NCI-H187 (cell line): Measurements from ENCODE around the gene MRPL17.
"Not testable (repeated sequence)": the region's sequence is repeated elsewhere in the genome, so short reads cannot be mapped to it uniquely, and the experiment has no call there.

ENCODE experiments used
- DNase-seq, 2 experiments: peaks; one replicate each; lab custom pipeline; 2025; lab: John Stamatoyannopoulos, UW

The MRPL17 gene

DNA sequence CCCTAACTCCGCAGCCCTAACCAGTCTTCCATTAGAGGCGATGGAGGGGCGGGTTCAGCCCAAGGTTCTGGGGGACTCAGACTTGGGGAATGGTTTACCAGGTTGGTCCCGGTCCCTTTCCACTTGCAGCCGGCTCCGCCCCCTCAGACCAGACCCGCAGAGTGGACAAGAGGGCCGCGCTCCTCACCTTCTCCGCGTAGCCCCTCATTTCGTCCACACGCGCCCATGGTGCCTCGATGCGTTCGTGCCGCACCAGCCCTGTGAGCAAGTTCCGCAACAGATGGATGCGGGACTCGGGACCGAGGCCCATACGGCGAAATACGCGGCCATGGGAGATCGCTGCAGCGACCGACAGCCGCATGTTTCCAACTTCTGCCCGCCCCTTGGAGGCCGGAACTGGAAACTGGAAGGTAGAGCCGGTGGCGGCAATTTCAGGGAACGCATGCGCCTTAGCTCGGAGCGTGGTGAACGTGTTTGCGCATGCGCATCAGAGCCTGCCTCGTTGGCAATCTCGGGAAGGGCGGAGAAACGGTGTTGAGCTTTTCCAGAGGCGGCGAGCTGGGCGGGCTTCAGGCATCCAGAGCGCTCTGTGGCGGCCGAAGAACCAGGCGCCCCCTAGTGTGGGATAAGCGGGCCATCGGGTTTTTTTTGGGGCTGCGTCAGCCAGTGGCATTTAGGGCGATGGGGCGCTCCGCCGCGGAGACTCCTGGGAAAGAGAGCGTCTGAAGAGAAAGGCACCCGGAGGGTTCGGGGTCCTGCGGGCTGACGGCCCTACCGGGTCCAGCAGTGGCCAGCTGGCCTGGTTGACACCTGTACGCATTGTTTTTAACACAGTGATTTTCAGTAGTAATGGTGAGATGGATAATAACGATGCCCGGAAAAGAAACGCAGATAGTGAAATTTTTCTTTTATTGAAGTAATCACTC, at the start of gene MRPL17:
TSS of gene MRPL17 (minus strand) at position 405 of the 926 bp plus-strand sequence. CDS start at position 361, 44 bp downstream.
- DNase-seq, result peak; percentile 98 to 99

DNA sequence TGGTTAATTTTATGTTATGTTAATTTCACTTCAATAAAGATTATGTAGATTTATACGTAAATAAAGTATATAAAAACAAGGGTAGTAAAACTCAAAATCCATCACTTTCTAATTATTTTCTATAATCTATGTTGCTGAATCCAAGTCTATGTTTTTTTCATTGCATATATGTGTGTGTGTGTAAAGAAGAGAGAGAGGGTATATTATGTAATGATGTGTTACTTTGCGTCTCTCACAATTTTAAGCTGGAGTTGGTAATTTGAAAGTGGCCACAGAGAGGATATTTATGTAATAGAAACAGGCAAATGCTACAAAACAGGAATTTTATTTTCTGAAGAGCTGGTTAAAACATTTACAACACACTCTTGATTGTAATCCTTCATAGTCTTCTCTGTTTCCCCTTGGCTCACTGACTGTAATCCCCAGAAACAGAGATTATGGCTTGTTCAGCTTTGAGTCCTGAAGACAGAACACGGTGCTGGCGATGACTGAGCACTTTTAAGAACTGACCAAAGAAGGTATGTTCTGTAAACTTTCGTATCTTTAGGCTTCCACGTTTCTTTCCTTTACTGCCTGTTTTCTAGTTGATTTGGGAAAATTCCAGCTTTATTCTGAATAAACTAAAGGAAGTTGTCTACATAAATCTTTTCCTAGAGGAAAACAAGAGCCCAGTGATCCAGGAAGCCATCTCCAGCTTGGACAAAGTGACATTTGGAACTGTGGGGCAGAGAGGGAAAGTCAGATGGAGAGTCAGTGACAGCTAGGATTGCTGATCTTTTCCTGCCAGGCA, 45.0 kb upstream of the MRPL17 start:
- no peak for DNase-seq

DNA sequence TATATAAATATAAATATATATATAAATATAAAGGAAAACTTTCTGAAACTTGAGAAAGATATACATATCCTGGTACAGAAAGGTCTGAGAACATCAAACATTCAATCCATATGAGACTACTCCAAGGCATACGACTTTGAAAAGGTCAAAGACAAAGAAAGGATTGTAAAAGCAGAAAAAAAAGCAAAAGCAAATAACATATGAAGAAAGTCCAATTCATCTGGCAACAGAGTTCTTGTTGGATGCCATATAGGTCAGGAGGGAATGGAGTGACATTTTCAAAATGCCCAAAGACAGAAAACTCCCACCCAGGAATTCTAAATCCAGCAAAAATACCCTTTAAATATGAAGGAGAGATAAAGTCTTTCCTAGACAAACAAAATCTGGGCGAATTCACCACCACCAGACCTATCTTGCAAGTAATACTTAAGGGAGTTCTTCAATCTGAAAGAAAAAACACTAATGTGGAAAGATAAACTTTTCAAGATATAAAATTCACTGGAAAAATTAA, 42.3 kb upstream of the MRPL17 start:
- no peak for DNase-seq

DNA sequence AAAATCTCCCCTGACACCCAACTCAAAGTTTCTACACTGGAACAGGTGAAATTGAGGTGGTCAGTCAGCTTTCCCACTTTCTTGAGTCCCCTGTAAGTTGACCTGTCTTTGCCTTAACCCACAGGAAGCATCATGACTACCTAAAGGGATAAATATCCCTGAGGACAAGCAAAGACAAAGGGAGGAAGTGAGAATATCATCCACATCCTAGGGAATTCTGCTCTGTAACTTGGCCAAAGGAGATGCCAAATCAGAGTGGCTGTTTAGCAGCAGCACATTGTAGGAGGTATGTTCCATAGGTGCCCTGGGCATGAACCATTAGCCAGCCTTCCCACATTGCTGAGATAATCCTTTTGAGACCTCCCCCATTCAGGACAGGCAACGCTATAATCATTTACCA, 40.9 kb upstream of the MRPL17 start:
- no peak for DNase-seq

DNA sequence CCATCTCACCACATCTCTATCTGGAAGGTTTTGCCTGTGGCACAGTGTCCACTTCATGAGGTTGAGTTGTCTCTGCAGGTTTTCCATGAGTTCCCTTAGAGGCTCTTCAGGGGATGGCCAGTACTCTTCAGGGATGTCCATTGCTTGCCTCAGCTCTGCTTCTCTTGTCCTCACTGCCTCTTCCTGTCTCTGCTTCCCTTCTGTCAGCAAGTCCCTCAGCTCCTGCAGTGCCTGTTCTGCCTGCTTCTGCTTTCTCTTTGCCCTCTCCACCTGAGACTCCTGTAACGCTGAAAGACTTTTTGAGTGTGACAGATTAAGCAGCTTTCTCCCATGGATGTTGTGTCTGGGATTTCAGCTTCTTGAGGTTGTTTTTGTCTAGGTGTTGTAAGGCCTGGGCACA, 38.2 kb upstream of the MRPL17 start:
- DNase-seq, result no peak

DNA sequence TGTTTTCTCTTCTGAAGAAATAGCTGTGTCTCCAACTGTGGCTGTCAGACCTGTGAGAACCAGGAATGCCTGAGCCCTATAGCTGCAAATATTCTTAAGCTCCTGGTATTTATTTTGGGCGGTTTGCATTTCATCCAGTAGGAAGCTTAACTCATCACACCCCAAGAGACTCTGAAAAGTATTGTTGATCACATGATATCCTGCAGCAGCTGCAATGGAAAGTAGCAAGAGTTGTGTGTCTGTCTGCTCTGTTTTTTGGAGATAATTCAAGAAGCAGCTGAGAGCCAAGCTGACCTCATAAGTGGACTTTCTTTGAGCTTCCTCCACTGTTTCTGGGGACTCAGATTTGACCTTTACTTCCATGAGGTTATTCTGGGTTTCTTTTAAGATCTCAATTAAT, 36.4 kb upstream of the MRPL17 start:
- DNase-seq, result no peak

DNA sequence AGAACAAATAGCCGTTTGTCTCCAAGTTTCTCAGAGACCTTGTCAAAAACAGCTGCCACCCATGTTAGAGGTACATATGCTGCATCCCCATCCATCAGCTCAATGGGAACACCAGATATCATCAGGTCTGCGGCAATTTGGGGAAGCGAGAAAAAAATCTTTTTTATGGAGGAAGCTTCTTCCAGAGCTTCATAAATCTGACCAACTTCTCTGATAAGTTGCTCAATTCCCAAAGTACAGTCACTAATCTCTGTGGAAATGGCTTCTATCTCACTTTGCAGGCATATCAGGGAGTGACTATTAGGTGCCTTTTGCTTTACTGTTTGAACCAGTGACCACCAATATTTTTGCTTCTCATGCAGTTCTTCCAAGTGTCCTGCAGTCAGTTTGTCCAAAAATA, 34.3 kb upstream of the MRPL17 start:
- no peak for DNase-seq

DNA sequence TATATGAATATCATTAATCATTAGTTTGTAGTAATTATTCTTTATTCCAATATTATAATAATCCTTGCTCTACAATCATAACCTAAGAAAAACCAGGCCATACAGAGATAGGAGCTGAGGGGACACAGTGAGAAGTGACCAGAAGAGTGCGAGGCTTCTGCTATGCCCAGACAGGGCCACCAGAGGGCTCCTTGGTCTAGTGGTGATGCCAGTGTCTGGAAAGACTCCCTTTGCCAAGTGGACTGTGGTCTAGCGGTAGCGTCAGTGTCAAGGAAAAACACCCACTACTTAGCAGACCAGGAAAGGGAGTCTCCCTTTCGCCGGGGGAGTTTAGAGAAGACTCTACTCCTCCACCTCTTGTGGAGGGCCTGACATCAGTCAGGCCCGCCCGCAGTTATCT, 28.4 kb upstream of the MRPL17 start:
- not testable (repeated sequence) for DNase-seq

DNA sequence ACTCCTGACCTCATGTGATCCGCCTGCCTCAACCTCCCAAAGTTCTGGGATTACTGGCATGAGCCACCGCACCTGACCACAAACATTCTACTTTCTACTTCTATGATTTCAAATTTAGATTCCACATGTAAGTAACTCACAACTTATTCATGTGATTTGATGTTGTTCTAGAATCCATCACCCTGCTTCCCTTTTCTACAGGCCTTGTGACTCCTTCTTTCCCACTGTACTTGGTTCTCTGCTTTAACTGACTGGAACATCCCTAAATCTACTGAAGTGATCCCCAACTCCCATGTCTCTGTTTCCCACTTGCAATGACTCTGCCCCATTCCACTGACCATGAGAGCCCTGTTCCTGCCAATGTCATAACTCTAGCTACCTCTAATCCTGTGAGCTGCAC, 25.7 kb upstream of the MRPL17 start:
- no peak for DNase-seq

DNA sequence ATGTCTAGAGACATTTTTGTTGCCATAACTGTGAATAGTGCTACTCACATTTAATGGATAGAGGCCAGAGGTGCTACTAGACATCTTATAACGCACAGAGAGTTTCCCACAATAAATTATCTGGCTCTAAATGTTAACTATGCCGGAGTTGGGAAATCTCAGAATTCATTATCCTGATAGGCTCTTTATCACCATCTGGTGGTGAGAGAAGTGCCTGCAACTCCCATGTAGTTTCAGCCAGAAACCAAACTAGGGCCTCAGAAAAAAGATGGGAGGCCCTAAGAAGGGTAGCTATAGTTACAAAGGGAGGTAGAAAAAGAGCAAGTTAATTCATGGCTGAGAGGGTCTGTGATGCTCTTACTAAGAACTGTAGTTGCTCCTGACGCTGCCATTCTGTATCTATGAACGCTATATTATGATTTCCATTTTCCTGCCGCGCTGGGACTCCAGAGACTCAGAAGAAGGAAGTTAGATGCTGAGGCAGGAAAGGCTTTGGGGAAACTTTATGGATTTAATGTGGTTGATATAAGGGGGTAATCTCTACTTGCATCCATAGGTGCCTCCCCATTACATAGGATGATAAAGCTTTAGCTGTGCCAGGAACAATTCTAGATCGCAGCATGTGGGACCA, 22.9 kb upstream of the MRPL17 start:
- peak; percentile 9 to 19 for DNase-seq

DNA sequence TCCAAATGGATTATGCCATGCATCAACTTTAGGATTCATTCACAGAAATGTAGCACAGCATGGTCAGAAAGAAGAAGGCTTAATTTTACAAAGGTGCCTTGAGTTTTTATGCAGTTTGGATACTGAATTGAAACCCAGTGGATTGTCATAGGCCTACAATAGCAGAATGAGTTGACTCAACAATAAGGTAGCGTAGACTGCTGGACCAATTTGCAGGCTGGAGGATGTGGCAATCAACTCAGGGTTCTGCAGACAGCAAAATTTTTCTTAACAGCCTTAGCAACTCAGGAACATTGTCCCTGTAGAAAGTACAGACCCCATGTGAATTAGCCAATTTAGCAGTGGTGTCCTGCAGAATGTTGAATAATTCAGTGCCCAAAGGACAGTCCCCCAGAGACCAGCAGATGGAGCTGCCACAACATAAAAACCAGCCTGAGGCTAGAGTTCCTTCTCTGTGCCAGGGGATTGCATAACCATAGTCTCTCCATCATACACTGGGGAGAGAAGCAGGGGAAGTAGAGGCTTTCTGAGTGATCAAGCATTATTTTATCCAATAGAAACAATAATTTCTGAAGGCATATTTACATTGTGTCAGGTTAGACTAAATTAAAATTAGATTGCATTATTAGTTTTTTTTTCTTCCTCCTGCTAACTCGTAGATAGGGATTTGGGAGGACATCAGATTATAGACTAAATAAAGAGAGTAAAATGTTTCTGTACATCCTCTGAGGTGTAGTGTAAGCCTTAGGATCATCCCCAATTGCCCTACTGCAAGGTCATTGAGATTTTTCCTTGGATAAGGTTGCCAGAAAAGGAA, 20.3 kb upstream of the MRPL17 start:
- DNase-seq, result no peak

DNA sequence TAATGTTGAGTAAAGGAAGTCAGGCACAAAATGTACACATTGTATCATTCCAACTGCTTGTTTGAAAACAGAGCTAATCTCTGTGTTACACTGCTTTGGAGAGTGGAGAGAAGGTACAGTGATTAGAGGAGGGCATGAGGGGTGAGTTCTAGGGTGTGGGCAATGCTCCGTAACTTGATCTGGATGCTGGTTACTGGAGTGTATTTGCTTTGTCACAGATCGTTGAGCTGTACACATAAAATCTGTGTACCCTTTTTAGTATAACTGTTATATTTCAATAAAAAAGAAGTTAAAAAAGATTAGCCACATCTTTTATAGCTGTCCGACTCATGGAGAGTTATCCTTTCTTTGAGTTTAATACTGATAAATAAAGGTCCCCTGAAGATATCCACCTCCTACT, 18.8 kb upstream of the MRPL17 start:
- DNase-seq, result peak in 1 of 2 experiments; percentile 20

DNA sequence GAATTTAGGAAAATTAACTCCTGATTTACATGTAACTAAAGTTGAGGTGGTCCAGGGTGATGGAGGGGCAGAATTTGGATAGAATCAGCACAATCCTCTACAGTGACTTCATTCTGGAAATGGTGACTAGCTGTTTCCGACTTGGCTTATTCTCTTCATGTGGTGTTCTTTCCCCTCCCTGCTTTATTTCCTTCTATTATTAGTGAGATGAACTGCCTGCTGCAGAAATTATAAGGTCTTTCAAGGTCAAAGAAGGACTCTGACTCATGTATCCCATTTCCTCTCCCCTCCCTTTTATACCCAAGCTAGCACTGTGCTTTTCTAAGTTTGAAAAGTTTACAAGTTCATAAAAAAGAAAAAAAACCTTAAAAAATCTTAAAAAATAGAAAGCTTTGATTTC, 12.2 kb upstream of the MRPL17 start:
- no peak for DNase-seq

DNA sequence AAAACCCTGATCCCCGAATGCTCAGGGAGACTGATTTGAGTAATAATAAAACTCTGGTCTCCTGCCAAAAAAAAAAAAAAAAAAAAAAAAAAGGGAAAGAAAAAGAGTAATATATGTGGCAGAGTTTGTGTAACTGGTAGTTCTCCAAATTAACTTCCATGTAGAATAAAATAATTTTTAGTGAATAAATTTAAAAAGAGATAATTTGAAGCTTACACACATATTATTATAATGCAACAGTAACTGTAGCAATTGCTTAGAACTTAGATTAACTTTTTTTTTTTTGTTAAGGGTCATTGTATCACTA, 11.0 kb upstream of the MRPL17 start:
- no peak for DNase-seq

DNA sequence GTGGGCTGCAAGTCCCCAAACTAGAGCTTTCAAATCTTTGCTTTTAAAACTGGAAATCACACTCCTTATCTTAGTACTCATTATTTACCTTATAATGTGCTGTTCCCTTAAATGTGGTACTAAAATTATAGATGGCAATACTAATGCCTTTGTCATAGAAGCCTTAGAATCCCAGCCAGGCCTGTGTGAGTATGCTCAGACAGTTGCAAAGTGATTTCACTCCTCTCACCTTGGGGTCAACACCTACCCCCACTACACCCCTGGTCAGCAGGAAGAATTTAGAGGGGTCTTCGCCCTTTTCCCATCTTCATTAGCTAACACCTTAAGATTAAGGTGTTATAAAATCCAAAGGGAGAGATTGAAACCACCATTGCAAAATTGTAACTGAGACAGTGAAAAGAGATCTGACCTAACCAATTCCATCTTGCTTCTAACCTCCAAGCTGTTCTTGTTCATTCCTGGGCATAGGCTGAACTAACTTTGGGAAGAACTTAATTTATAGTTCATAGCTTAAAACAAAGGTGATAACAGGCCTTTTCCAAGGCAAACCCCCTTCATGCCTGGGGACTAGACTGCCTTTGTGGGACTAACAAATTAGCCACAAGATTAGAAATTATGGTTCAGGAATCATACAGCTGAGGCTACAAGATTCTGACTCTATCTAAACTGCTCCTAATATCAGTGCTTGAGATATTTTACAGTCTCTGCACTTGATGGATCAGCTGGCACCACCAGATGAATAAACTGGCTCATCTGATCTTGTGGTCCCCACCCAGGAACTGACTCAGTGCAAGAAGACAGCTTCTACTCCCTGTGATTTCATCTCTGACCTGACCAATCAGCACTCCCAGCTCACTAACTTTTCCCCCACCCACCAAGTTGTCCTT, 10.4 kb upstream of the MRPL17 start:
- no peak for DNase-seq

DNA sequence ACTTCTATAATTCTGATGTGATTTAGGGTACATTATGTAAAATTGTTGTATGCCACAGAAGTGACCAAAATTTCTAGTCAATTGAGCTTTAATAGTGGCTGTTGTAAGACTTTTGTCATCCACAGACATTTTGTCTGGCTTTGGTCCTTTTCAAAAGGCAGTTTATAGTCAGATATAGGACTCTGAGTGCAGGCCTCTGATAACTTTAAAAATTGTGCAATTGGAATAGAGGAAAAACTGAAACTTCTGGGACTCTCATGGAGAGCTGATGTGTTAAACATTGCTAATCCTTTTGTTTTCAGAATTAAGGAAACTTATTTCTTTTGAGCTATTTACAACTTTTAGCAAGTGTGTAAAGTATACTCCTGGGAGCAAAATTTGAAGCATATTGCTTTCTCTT, 9.0 kb upstream of the MRPL17 start:
- DNase-seq, result no peak

DNA sequence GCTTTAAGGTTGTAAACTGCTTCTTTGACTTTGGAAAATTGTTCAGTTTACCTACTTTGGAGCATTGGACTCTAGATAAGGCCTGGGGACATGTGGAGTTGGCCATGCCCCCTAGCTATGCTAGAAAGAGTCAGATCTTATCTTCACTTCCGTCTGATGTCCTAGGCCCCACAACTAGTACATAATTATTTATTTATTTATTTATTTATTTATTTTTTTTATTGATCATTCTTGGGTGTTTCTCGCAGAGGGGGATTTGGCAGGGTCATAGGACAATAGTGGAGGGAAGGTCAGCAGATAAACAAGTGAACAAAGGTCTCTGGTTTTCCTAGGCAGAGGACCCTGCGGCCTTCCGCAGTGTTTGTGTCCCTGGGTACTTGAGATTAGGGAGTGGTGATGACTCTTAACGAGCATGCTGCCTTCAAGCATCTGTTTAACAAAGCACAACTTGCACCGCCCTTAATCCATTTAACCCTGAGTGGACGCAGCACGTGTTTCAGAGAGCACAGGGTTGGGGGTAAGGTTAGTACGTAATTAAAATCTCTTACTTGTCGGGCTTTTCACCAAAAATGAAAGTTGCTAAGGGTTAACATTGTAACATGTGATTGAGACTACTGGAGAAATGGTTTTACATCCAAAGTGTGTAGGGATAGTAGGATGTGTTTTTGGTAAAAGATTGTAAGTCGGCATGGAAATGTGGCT, 7.4 kb upstream of the MRPL17 start:
- DNase-seq, result not testable (repeated sequence)

DNA sequence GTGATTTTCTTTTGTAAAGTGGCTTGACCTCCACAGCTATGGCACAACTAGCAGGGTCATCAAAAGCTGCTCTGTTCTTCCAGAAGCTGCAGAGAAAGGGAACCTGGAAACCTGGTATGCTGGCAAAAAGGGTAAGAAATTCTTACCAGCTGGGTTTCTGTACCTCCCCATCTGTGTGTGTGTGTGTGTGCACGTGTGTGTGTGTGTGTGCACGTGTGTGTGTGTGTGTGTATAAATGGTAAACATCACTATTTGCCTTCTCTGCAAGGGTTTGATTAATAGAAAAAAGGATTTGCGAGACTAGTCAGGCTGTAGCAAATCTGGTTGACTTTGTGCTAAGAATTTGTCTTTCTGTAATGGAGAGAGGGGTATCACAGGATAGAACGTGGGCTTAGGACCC, 4.7 kb upstream of the MRPL17 start:
- no peak for DNase-seq

DNA sequence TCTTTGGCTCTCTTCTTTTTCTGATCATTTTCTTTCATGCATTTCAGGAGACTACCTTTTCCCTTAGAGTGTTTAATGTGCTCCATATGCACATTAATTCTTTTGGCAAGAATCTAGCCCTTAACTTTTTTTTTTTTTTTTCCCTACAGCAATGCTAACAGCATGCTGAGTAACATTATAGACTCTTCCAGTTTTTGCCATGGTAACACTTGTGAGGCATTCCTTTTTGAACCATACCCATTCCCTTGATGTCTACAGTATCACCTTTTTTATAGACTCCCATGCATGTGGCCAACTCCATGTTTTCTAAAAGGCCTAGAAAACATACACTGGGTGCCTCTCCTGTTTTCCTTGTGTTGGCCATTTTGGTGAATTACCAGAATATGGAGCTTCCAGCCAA, 2.9 kb upstream of the MRPL17 start:
- DNase-seq, result no peak

DNA sequence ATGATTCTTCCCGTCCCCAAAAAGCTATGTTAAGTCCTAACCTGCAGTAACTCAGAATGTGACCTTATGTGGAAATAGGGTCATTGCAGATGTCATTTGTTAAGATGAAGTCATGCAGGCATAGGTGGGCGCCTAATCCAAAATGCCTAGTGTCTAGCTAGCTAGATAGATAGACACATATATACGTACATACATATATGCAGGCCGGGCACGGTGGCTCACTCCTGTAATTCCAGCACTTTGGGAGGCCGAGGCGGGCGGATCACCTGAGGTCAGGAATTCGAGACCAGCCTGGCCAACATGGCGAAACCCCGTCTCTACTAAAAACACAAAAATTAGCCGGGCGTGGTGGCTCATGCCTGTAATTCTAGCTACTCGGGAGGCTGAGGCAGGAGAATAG, 928 bp upstream of the MRPL17 start:
- not testable (repeated sequence) for DNase-seq
